ENCODE results near the gene ATXN1.
A peak's percentile ranks its signal among the peaks of the same experiment; 100 is the strongest.

DNA sequence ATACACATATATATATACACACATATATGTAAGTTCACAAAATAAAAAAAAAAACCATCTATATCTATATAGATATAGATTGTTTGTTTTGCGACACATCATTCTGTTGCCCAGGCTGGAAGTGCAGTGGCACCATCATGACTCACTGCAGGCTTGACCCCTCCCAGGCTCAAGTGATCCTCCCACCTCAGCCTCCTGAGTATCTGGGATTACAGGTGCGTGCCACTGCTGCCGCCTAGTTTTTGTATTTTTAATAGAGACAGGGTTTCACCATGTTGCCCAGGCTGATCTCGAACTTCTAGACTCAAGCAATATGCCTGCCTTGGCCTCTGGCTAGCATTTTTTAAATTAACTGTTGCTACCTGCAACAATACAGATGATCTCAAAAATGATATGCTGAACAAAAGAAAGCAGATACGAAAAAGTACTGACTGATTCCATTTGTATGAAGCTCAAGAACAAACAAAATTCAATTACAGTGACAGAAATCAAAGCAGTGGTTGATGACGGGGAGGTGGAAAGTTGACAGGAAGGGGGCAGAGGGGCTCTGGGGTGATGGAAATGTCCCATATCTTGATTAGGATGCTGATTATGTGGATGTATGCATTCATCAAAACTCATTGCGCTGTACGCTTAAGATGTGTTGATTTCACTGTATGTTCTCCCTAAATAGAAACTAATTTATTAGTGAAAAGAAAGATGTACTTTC is 49.6 kb downstream of the ATXN1 start:
- peak; percentile 23; the same call in 1 of the 2 replicates for TF ChIP-seq CTCF (IDR thresholded peaks at IDR 0.05; ENCODE audit: low read depth, low read length)
- TF ChIP-seq EZH2phosphoT487 (IDR thresholded peaks at IDR 0.05; ENCODE audit: low read depth): no peak
